Amygdala (tissue), 56 donors: Measurements from ENCODE around the gene SULT1C4.

Source experiments
- DNase-seq, 56 donors: peaks; one replicate each; lab custom pipeline; 2025; lab: John Stamatoyannopoulos, UW

Gene SULT1C4

DNA sequence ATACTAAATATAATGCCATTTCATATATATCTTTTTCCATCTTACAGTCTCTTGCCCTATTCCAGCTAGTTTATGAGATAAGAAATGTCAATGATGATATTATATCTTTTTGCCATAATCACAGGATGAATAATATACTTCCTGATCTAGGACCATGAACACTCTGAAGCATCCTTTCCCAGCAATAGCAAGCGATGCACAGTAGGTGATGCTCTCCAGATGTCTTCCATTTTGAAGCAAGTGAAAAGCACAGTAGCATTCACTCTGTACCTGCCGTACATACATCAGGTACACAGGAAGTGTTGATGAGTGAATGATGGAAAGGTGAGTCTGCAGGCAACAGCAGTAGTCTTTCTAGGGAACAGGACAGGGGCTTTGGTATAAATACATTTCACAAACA, 8.6 kb upstream of the SULT1C4 start:
- no peak for DNase-seq

DNA sequence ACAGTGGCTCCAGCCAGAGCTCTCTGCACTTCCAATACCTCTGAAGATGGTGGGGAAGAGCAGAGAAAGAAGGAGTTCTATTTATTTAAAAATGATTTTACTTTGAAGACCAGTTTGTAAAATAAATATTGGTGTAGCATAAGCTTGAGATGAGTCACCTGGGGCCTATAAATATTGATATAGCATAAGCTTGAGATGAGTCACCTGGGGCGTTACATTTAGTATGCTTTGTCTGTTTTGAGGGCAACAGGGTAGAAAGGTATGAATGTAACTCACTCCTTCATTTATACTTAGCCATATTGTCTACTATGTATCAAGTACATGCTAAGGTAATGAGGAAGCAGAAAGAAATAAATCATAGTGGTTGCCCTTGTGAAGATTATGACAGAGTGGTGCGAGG, 7.7 kb upstream of the SULT1C4 start:
- DNase-seq, result no peak

DNA sequence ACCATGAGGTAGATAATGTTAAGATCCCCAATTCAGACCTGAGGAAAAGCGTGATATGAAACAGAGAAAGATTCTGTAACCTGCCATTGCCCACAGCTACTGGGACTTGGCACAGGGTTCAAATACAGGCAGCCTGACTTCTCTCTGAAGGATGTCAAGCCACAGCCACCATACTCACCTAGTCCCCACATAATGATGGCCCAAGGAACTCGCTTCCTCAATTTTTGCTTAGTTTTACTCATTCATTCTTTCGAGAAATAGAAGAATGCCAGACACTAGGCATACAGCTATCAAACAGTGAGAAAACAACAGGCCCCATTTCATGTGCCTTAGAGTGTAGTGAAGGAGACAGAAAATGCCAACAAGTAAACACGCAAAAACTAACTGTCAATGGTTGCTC, 980 bp upstream of the SULT1C4 start:
- no peak for DNase-seq

DNA sequence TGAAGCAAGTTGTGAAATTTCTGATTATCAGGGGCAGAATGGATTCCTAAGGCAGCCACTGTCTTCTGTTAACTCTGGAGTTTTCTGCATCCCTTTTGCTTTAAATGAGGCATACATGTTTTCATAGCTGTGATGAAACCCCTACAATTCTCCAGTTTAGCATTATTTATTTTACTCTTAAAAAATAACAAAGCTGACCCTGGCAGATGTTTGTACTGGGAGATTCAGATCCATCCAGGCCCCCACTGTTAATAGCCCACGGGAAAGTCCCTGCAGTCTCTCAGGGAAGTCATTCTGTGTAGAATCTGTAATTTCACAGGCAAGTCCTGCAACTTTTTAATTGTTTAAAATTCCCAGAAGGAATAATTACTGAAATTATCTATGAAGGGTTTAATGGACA, 353 bp upstream of the SULT1C4 start:
- DNase-seq, result no peak

DNA sequence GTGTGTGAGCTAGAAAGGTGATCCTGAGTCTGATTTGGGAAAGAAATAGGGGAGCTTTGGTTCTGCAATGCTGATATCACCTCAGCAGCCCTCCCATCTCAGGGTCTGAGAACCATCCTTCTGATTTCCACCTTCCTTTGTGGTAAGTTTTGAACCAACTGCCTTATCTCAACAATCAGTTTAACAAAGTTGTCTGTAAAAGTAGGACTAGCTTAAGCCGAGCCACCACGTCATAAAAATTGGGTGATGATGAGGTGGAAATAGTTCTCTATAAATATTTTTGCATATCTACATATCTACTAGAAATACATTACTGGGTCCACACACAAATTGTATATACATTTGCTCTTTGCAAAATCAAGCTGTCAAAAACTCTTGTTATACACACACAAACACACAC, 1.1 kb downstream of the SULT1C4 start:
- DNase-seq, result no peak

DNA sequence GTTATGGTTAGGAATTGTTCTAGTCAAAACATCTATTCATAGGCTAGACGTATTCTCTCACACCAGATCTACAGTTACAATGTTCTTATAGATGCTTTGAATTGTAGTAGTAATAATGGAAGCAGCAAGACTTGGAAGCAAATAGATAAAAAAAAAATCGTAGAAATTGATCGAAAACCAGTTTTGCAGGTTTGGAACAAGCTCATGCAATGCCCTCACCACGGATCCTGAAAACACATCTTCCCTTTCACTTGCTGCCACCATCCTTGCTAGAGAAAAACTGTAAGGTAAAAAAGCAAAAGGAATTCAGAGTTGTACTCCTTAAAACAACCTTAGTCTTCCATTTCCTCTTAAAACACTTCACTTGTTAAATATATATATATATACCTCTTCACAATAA, 4.4 kb downstream of the SULT1C4 start:
- DNase-seq, result no peak

DNA sequence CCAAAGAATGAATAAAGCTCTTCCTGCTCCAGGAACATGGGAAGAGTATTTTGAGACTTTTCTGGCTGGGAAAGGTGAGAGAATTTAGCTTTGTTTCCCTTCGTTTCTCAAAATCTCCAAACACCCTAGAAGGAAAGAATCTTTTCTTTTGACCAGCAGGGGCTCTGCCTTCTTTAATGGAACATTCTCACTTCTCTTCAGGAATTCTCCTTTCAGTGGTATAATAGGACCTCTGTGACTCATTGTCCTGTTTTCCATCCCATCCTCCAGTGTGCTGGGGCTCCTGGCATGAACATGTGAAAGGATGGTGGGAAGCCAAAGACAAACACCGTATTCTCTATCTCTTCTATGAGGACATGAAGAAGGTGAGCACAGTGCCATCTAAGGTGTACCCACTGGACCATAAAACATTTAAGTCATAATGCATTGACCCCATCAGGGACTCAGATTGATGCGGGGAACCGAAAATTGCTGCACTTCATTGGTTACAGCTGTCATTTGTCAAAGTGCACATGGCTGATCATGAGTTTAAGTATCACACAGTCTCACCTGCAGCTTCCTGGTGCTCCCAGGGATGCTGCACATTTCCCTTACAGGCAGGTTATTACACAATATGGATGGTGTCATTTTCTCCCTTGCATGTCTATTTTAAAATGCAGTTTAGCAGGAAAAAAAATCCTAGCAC, 5.5 kb downstream of the SULT1C4 start:
- no peak for DNase-seq

DNA sequence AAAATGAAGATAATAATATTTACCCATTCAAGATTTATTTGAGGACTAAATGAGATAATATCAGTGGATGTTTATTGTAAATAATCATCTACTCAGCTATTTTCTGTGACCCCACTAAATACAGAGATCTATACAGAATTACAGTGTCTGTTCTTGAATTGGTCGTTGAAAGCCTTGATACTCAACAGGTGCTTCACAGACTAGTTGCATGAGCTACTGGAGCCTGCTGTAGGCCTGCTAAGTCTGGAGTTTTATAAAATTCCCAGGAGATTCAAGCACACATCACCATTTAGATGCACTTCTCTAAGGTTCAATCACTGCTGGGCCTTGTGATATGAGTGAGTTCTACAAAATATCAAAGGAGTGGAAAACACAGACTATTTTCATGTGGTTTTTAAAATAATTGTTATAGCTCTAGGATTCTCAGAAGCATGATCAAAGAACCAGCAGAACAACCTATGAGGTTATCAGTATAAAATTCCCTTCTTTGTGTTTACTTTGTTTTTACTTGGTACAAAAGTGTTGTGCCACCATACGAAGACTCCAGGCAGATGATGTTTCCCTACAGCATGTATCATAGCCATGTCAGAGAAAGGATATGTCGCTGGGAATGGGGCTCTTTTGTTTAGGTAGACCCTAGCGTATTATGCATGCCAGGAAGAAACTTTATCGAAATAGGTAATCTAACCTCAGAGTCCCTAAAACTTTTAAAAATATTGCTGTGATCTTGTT, 7.1 kb downstream of the SULT1C4 start:
- no peak for DNase-seq

DNA sequence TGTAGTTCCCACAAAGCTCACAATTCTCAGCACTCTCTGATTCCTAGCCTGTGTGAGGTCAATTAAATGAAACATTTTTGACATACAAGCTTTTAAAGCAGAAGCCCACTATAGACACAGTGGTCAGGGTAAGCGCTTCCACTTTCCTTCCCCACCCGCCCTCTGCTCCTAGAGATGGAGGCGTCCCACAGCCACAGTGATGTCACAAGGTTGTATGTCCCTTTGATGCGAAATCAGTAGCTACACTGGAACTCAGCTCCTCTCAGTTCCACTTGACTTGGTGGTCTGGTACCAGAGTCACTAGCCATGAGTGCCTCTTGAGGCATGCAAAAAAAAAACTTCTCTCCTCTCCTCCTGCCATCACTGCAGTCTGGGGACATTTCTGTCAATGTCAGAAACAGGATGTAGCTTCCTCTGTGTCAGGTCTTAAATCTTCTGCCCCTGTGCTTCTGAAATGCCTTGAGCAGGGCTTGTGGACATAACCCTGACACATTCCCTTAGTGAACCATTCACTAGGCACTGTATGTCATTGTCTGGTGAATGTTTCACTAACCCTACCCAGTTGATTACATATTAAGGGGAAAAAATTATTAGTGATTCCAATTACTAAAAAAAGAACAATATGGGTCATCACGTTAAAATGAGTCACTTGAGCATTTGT, 7.8 kb downstream of the SULT1C4 start:
- DNase-seq, result no peak

DNA sequence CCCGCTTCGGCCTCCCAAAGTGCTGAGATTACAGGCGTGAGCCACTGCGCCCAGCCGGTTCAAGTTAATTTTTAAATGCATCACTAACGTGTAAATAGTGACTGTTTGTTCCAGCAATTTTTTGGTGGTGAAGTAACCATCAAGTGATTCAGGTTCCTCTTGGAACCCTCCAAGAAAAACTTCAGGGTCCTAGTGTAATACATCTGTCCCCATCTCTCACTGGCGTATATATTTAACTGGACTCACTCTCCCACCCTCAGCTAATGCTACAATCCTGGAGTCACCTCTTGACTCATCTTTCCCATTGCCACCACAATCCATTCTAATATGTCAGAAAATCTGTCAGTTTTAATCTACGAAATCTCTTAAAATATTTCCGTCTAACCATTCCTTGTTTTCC, 10.3 kb downstream of the SULT1C4 start:
- DNase-seq, result no peak

DNA sequence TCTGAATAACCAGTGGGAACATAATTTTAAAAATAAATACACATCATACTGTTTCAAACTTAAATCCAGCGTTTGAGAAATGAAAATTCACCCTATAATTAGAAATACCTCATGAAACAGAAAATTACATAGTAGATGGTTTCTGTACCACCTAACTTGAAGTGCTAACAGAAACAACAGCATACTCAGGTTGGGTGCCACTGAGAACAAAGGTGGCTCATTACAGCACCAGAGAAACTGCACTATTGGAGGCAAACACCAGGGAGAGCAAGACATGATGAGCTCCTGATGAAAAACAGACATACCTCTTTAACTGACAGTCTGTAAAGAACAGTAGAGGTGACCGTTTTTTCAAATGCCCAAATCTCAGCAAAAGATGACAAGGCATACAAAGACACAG, 12.6 kb downstream of the SULT1C4 start:
- DNase-seq, result no peak

DNA sequence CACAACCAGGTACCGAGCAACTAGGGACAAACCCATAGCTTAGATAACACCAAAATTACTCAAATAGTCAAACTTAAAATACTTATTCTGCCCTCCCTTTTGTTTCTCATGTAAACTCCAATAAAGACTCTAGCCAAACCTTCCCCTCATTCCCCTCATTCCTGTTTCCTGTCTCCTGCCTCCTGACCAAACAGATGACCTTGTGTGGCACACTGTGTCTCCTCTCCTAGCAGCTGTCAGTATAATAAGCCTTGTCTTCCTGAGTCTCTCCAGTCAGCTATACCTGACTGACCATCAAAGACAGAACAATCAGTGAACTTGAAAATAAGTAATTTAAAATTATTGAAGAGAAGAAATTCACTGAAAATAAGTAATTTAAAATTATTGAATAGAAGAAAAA, 14.3 kb downstream of the SULT1C4 start:
- DNase-seq, result no peak

DNA sequence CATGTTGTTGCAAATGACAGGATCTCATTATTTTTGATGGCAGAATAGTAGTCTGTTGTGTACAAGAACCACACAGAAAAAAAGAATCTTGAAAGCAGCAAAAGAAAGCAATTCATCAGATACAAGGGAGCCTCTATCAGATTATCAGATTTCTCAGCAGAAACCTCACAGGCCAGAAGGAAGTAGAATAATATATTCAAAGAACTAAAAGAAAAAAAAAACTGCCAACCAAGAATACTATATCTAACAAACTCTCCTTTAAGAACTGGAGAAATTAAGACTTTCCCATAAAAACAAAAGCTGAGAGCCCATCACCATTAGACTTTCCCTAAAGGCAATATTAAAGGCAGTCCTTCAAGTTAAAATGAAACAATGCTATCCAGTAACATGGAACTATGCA, 15.4 kb downstream of the SULT1C4 start:
- no peak for DNase-seq

DNA sequence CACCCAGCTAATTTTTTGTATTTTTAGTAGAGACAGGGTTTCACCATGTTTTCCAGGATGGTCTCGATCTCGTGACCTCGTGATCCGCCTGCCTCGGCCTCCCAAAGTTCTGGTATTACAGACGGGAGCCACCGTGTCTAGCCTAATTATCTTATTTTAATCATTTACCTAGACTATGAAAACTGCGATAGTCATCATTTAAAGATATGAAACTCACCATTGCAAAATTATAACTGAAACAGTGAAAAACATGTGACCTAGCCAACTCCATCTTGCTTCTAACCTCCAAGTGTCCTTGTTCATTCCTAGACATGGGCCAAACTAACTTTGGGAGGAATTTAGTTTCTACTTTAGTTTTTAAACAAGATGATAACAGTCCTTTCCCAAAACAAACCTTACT, 17.4 kb downstream of the SULT1C4 start:
- no peak for DNase-seq

DNA sequence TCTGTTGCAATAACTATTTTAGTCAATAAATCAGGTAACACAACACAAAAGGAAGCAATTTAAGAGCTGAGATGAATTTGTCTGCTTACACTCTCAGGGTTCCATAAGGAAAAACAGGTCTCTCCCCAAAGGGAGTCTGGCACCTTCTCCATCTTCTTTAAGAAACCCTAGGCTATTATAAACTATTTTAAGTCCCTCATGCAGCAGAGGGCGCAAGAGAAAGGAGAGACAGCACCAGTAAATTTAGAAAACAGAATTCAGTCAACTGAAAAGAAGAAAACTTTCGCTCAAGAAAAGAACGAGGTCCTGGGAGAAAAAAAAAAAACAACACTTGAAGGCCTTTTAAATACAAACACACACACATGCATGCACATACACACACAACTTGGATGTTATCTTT, 19.1 kb downstream of the SULT1C4 start:
- no peak for DNase-seq

DNA sequence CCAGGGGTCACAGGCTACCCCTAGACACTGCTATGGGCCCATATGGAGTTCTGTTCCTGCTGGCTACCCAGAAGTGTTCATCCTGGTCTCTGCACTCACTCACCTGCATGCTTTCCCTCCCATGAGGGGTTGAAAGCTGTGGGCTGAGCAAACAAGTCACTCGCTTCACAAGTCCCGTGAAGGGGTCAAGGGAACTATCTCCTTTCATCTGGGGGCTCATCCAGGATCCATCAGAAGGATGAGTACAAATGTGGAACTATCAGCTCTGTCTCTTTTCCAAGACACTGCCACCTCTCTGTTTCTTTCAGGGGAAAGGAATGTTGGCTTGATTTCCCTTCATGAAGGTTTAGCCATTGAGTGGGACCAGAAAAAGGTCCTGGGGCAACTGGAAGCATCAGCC, 21.7 kb downstream of the SULT1C4 start:
- DNase-seq, result no peak

DNA sequence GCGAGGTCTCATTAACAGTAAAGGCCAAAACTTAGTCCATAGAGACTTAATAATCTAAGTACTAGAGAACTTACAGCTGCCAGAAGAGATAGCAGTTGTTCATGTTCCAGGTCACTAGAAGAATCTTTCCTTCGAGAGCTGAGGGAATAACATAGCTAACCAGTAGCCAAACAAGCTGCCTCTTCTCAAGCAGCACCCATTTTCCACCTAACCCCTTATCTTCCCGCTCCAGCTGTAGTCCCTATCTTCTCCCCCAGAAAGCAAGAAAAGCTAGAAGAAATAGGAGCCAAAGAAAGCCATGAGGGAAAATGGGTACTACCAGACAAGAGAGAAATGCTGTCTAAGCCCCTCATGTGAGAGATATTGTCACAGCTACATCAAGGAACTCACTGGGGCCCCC, 24.0 kb downstream of the SULT1C4 start:
- no peak for DNase-seq

DNA sequence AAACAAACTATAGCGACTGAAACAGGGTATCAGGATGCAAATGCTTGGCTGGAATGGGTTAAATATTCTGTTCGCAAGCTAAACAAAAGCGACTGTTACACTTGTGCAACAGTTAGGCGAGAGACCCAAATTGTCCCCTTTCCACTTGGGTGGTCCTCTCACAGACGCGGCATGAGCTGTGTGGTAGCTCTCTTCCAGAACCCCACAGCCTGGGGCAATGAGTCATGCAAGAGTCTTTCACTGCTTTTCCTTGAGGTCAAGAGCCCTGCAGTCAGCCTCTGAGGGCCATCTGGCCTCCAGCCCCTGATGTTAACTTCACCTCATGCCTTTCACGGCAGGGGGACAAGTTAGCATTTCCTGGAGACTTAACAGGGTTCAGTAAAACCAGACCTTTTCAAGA, 25.7 kb downstream of the SULT1C4 start:
- no peak for DNase-seq

DNA sequence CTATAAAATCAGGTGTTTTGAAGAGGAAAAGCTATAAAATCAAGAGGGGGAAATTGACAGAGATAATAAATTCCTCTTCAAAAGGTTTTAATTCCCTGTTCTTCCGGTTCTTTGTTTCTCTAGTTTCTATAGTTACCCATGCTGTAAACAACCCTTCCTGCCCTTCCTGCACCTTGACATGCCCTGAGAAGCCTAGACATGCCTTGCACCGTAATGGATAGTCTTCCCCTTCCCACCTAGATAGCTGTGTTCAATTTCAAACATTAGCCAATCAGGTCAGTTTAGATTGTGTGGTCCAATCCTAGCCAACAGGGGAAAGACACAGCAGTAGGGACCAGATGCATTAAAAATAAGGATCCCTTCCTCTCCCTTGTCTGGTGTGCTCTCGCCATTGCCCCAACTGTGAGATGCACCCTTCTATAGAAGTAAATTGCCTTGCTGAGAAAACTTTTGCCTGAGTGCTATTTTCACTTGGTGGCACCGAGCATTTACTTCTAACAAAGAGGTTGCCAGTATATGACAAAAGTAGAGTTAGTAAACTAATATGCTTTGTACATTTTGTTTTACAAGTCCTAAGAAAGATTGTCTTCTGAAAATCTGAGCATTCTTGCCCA, 27.1 kb downstream of the SULT1C4 start:
- DNase-seq, result no peak

DNA sequence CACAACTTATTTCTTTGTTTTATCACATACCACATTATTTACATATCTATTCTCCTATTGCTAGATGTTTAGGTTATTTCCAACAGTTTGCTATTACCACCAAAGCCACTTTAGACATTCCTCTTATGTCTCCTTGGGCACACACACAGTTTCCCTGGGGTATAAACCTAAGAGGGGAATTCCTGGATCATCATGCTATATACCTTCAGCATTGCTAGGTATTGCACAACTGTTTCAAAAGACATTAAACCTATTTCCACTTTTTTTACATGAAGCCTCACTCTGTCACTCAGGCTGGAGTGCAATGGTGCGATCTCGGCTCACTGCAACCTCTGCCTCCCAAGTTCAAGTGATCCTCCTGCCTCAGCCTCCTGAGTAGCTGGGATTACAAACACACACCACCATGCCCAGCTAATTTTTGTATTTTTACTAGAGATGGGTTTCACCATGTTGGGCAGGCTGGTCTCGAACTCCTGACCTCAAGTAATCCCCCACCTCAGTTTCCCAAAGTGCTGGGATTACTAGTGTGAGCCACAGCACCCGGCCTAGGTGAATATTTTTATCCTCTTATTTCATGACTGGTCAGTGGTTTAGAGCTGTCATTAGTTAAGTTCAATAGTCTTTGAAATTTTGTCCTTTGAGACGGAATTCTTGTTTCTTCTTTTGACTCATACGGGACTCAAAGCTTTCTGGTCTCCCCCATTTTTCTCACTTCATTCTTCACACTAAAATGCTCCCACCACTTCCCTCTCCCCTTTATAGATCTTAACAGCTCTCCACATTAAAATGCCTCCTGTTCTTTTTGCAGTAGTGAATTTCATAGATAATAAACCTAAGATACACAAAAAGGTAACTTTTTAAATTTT, 30.3 kb downstream of the SULT1C4 start:
- no peak for DNase-seq

DNA sequence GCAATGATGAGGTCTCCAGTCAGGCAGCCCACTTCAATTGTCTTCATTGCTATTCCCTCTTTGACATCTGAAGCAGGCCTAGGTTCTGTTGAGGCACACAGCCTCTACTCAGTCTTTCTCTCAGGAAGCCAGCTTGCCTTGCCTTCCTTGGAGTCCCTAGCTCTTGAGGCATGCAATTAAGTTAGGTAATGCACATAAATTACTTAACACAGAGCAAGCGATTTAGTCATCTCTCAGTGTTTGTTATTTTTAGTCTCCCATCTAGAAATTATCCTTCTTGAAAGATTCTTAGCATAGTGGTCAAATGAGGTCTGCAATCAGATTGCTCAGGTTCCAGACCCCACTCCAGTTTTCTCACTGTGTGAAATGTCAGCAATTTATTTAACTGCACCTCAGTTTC, 32.0 kb downstream of the SULT1C4 start:
- no peak for DNase-seq
